Epithelial cell of proximal tubule (primary cell): ENCODE results near the gene PTPRU. TPM values are rescaled to one million over a fixed set of nuclear protein-coding genes. Genes with fewer than 3 reads are reported as not detected.
A peak's percentile ranks its signal among the peaks of the same experiment; 100 is the strongest.

ENCODE experiments used
- DNase-seq: peaks from one replicate; pipeline ENCODE4 v3.0.0-alpha.2; 2011; ENCODE audit warnings: low read depth
- H3K4me3 ChIP-seq: 2 replicates; pipeline ENCODE4 v1.5.1; 2011; ENCODE audit warnings: low read depth, mild to moderate bottlenecking, low read length
- total RNA-seq: library from RNA; depleted of rRNA; stranded (reverse); fragments of >200 nt; gene quantifications from 2 replicates; pipeline ENCODE4 v1.2.3, GENCODE V29; 2015
- TF ChIP-seq, protein P1 (sequence below): conservative IDR thresholded peaks from 2 replicates; pipeline ENCODE4 v1.5.1; 2012; ENCODE audit warnings: low read depth, mild to moderate bottlenecking, low read length

Gene PTPRU
- total RNA-seq, 1 donor from 2014 or later, result 44.7 TPM

DNA sequence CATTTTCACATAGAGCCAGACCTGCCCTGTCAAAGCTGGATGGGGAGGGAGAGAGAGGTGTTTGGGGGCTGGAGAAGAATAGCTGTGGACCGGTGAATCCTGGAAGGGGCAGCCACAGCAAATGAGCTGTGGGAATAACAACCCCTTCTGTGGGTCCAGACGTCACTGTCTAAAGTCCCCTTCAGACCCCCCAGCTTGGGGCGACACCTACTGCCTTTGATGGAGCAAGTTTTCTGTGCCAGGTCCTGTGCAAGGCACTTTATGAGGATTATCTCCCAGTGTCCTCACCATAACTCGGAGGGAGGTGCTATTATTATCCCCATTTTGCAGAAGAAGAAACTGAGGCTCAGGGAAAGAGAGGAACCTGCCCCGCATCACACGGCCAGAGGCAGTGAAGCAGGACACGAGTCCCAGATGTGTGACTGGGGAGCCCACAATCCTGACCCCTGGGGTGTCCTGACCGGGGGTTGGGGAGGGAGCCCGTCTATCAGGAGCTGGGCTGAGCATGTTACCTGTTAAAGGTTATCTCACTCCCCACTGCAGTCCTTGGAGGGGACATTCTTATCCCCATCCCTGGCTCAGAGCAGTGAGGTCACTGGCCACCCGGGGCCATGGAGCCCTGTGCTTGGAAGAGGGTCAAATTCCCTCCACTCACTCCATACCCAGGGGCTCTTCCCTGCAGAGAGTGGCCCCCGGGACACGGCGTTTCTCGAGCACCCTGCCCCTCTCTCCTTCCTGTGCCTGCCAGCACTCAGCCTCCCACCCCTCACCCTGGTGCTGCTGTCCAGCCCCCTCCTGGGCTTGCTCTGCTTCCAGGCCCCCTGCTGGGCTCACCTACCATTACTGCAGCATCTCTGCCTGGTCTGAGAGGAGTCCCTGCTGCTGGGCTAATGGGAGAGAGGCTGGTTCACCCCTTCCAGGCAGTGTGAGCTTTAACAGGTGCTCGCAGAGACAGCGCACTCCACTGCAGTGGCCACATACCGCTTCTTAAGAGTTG lies 132.9 kb downstream of the PTPRU start:
- TF ChIP-seq, protein P1, sequence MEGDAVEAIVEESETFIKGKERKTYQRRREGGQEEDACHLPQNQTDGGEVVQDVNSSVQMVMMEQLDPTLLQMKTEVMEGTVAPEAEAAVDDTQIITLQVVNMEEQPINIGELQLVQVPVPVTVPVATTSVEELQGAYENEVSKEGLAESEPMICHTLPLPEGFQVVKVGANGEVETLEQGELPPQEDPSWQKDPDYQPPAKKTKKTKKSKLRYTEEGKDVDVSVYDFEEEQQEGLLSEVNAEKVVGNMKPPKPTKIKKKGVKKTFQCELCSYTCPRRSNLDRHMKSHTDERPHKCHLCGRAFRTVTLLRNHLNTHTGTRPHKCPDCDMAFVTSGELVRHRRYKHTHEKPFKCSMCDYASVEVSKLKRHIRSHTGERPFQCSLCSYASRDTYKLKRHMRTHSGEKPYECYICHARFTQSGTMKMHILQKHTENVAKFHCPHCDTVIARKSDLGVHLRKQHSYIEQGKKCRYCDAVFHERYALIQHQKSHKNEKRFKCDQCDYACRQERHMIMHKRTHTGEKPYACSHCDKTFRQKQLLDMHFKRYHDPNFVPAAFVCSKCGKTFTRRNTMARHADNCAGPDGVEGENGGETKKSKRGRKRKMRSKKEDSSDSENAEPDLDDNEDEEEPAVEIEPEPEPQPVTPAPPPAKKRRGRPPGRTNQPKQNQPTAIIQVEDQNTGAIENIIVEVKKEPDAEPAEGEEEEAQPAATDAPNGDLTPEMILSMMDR, result peak; percentile 10
- no peak overlapping the region for H3K4me3 ChIP-seq

DNA sequence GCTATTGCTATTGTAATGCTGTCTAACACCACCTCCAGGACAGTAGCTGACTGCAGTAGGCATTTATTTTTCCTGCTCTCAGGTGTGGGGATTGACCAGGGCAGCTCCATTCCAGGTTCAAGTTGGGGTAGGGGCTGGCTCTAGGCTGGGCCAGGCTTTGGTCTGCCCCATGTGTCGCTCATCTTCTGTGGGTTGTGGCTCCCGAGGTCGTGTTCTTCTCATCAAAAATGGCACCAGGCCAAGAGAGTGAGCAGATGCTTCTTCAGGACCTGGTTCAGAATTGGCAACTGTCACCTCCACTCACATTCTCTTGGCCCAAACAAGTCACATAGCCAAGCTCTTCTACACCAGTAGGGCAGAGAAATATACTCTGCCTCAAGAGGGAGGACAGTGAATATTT lies 133.7 kb downstream of the PTPRU start:
- TF ChIP-seq, protein P1, result no peak
- H3K4me3 ChIP-seq, result no peak overlapping the region
- DNase-seq, result no peak

More for the DNA sequence above, 132.9 kb downstream of the PTPRU start:
- DNase-seq, result no peak

DNA sequence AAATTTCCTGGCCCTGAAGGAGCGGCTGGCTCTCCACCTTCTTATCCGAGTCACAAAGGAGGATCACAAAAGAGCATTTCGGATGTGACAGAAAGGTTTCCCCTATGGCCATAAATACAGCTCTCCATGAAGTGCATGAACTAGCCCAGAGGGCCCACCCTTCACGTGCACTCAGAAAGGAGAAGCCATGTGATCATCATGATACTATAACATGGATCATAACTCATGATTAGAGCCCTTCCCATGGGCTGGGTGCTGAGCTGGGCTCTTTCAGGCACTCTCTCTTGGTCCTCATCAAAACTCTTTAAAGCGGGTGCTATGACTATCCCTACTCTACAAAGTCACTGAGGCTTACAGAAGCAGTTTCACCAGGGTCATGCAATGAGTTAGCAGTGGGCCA lies 135.0 kb downstream of the PTPRU start:
- DNase-seq, result no peak
- TF ChIP-seq, protein P1, result no peak

DNA sequence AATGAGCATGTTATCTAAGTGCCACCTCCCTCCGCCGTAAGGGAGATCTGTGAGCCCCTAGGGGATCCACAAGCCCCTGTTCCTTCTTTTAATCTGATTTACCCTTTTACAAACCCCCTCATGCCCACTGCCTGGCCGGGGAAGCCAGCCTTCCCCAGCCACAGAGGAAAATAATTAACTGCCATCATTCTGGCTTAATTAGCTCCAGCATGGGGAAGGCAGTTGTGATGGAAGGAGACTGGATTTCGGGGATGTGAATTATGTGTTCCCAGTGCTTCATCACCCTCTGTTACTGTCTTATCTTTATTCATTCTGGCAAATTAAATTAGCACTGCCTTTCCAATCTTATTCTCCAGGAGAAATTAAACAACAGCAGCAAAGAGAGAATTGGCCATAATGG lies 135.8 kb downstream of the PTPRU start:
- no peak overlapping the region for H3K4me3 ChIP-seq
- TF ChIP-seq, protein P1, result no peak
- no peak for DNase-seq

More for the DNA sequence above, 135.0 kb downstream of the PTPRU start:
- no peak overlapping the region for H3K4me3 ChIP-seq

Other genes with a start within 250 kb of the PTPRU start
- gene TMEM200B, start 112.6 kb upstream of the PTPRU start, total RNA-seq, result 6.9 and 14.9 TPM in 2 replicates
- 46.4 and 48.2 TPM in 2 replicates for gene SRSF4, start 54.6 kb upstream of the PTPRU start, total RNA-seq
- 19.7 and 38.8 TPM in 2 replicates for gene MECR, start 5.6 kb upstream of the PTPRU start, total RNA-seq